Measurements from ENCODE around the gene HBA1. TPM values are rescaled to one million over a fixed set of nuclear protein-coding genes. Genes with fewer than 3 reads are reported as not detected.
A peak's percentile ranks its signal among the peaks of the same experiment; 100 is the strongest.

Gene HBA1
- total and polyA plus RNA-seq, 9 of the 15 experiments (the other 6 are each of a cell fraction or from before 2014, with no cell fraction given): 128 to 2,388 (median 380) TPM

DNA sequence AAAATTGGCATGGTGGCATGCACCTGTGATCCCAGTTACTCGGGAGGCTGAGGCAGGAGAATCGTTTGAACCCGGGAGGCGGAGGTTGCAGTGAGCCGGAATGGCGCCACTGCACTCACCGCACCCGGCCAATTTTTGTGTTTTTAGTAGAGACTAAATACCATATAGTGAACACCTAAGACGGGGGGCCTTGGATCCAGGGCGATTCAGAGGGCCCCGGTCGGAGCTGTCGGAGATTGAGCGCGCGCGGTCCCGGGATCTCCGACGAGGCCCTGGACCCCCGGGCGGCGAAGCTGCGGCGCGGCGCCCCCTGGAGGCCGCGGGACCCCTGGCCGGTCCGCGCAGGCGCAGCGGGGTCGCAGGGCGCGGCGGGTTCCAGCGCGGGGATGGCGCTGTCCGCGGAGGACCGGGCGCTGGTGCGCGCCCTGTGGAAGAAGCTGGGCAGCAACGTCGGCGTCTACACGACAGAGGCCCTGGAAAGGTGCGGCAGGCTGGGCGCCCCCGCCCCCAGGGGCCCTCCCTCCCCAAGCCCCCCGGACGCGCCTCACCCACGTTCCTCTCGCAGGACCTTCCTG, 3.7 kb downstream of the HBA1 start, which contains the start of gene HBQ1 (continued):
- no peak for TF ChIP-seq HDAC2 (IDR thresholded peaks at IDR 0.05)
- no peak for TF ChIP-seq ZNF121 (CRISPR knock-in tag; conservative IDR thresholded peaks at IDR 0.05)
- no peak for TF ChIP-seq POLR2B (IDR thresholded peaks at IDR 0.05; ENCODE audit: low read depth, partially characterized antibody)
- TF ChIP-seq DMBX1 (CRISPR knock-in tag; IDR thresholded peaks at IDR 0.05; ENCODE audit: borderline replicate concordance): 0 out of 2 replicates have a peak, but pooled peaks have one; percentile 23
- no peak for TF ChIP-seq CBX8 (IDR thresholded peaks at IDR 0.05; ENCODE audit: borderline replicate concordance, extremely low read depth, low read depth, low read length, poor library complexity, severe bottlenecking)
- TF ChIP-seq, protein P1, sequence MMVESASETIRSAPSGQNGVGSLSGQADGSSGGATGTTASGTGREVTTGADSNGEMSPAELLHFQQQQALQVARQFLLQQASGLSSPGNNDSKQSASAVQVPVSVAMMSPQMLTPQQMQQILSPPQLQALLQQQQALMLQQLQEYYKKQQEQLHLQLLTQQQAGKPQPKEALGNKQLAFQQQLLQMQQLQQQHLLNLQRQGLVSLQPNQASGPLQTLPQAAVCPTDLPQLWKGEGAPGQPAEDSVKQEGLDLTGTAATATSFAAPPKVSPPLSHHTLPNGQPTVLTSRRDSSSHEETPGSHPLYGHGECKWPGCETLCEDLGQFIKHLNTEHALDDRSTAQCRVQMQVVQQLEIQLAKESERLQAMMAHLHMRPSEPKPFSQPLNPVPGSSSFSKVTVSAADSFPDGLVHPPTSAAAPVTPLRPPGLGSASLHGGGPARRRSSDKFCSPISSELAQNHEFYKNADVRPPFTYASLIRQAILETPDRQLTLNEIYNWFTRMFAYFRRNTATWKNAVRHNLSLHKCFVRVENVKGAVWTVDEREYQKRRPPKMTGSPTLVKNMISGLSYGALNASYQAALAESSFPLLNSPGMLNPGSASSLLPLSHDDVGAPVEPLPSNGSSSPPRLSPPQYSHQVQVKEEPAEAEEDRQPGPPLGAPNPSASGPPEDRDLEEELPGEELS (CRISPR knock-in tag; IDR thresholded peaks at IDR 0.05; ENCODE audit: borderline replicate concordance): no peak
- TF ChIP-seq FUS (optimal IDR thresholded peaks at IDR 0.05; ENCODE audit: low read depth, low read length): peak; percentile 18
- TF ChIP-seq ZNF3 (CRISPR knock-in tag; IDR thresholded peaks at IDR 0.05): no peak
- TF ChIP-seq, protein P2, sequence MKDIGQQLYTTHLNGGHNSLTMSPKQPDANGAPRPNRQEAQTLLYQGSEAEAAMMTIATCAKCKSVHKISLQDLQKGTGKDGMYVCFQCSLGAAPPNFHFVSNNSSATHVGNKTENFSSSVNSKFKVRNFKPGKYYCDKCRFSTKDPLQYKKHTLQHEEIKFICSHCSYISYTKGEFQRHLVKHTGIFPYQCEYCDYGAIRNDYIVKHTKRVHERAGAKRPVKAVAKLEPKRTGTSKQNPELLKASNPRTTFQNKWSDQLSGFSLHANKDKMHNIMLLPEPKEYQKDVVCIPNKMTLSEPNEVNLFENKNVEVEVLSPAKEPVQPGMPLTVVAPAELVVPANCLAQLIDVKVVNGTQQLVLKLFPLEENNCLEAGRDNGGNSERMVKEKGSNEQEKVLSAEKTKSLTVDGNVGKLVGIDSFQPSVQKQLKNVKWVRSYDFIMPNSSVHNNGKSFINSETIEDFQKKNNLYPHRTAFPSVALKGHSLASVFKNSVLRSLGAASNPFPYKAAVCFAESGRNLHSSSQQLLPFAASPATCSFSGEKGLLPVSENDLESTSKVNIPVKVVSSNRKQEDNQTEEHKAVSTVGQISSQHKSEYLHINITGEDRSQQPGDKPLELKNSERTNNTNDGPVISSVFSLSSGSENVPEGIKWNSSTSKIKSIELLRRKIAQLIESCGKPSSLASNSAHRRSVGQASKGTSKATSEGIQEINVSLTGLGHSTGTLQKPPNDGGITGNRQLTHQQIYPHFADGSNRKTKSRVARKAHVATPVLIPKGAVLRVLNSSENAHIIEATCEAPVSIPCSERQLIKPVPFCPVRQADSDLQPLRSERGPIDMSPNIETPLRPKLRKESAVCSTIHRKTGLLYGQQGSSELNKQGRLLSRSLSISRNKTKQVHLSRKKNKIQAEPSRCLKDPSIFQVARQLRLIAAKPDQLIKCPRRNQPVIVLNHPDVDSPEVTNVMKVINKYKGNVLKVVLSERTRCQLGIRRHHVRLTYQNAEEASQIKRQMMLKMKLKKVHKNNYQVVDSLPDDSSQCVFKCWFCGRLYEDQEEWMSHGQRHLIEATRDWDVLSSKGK (CRISPR knock-in tag; IDR thresholded peaks at IDR 0.05): no peak
- TF ChIP-seq, protein P3, sequence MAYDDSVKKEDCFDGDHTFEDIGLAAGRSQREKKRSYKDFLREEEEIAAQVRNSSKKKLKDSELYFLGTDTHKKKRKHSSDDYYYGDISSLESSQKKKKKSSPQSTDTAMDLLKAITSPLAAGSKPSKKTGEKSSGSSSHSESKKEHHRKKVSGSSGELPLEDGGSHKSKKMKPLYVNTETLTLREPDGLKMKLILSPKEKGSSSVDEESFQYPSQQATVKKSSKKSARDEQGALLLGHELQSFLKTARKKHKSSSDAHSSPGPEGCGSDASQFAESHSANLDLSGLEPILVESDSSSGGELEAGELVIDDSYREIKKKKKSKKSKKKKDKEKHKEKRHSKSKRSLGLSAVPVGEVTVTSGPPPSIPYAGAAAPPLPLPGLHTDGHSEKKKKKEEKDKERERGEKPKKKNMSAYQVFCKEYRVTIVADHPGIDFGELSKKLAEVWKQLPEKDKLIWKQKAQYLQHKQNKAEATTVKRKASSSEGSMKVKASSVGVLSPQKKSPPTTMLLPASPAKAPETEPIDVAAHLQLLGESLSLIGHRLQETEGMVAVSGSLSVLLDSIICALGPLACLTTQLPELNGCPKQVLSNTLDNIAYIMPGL (CRISPR knock-in tag; IDR thresholded peaks at IDR 0.05): peak; percentile 40; the same call in 1 of the 2 replicates
- no peak for TF ChIP-seq JUN (IDR thresholded peaks at IDR 0.05; ENCODE audit: borderline replicate concordance, low read depth, low read length)
- TF ChIP-seq JUN (CRISPR knock-in tag; IDR thresholded peaks at IDR 0.05; ENCODE audit: borderline replicate concordance): no peak
